K562 (cell line): Measurements from ENCODE around the gene MED15. TPM values are rescaled to one million over a fixed set of nuclear protein-coding genes. Genes with fewer than 3 reads are reported as not detected.

Experiments used
- ASH1L ChIP-seq: fragments of 450-650 bp; IDR thresholded peaks from 2 replicates; pipeline ENCODE4 v1.6.1; 2018; ENCODE audit warnings: borderline replicate concordance, mild to moderate bottlenecking, low read depth; ENCODE audit not compliant: partially characterized antibody
- FOXJ3 ChIP-seq: sonication (generic); formaldehyde crosslinking; IDR thresholded peaks from 2 replicates; pipeline ENCODE4 v1.4.0; 2020; ENCODE audit warnings: mild to moderate bottlenecking, missing genetic modification reagents
- OTX1 ChIP-seq: fragments of 450-650 bp; formaldehyde crosslinking; IDR thresholded peaks from 2 replicates; pipeline ENCODE4 v1.4.0; 2022; ENCODE audit warnings: mild to moderate bottlenecking
- PTTG1 ChIP-seq: fragments of 450-650 bp; IDR thresholded peaks from 2 replicates; pipeline ENCODE4 v1.6.1; 2016; ENCODE audit warnings: low read depth, mild to moderate bottlenecking, missing genetic modification characterization, missing compliant biosample characterization
- SAP30 ChIP-seq: fragments of 200-600 bp; sonication (generic); IDR thresholded peaks from 2 replicates; pipeline ENCODE4 v1.6.1; 2012; ENCODE audit warnings: borderline replicate concordance, low read depth, mild to moderate bottlenecking, moderate library complexity, low read length, control low read depth, inconsistent platforms; ENCODE audit not compliant: insufficient read depth, poor library complexity, severe bottlenecking
- SETDB1 ChIP-seq: IDR thresholded peaks from one replicate; pipeline ENCODE4 v1.6.1; 2012; ENCODE audit warnings: low read length, control low read depth, inconsistent platforms
- THAP12 ChIP-seq: fragments of 250-450 bp; sonication (Bioruptor Pico); IDR thresholded peaks from 2 replicates; pipeline ENCODE4 v1.9.0; 2021; ENCODE audit warnings: mild to moderate bottlenecking, inconsistent platforms
- U2AF2 ChIP-seq: fragments of 200-400 bp; formaldehyde crosslinking; optimal IDR thresholded peaks from 2 replicates; pipeline ENCODE3; 2017; ENCODE audit warnings: low read depth, mild to moderate bottlenecking, low read length
- ZBTB7A ChIP-seq: IDR thresholded peaks from 2 replicates; pipeline ENCODE4 v1.6.1; 2011; ENCODE audit warnings: low read depth, mild to moderate bottlenecking, low read length, moderate library complexity, borderline replicate concordance; ENCODE audit not compliant: control insufficient read depth
- polyA plus RNA-seq, 8 experiments: library from polyadenylated mRNA; depleted of rRNA in 4 of 8; stranded (reverse) in 5 of 8; unstranded in 3 of 8; fragments of >200 nt; fragmentation: Nextera tagmentation in 2 of 8; fragmentation: Illumina TruSeq in 1 of 8; extraction: Ambion mirVana in 2 of 8; extraction: Trizol in 1 of 8; gene quantifications; 2 replicates each; pipeline versions ENCODE4 v1.2.1 to v1.2.3, GENCODE V29; 2011 to 2014; ENCODE audit warnings: inconsistent platforms in 1 of 8, missing spikeins in 1 of 8
- total RNA-seq, 7 experiments: library from RNA; depleted of rRNA in 6 of 7; stranded (reverse); fragments of >200 nt in 6 of 7; fragmentation: Illumina TruSeq in 2 of 7; extraction: Trizol in 2 of 7; gene quantifications; 2 replicates each; pipeline versions ENCODE4 v1.2.1 to v1.2.3, GENCODE V29; 2011 to 2021; ENCODE audit warnings: low replicate concordance in 1 of 7
- TF ChIP-seq, protein P1 (sequence below): sonication (generic); formaldehyde crosslinking; IDR thresholded peaks from 2 replicates; pipeline ENCODE4 v1.4.0; 2020; ENCODE audit warnings: mild to moderate bottlenecking, missing genetic modification reagents
- TF ChIP-seq, protein P2 (sequence below), 2 experiments: fragments of 450-650 bp in 1 of 2; IDR thresholded peaks; 2 replicates each; pipeline ENCODE4 v1.6.1; 2011 to 2017; ENCODE audit warnings: low read depth in 2 of 2, antibody characterized with exemption in 1 of 2, borderline replicate concordance in 1 of 2, low read length in 1 of 2, mild to moderate bottlenecking in 1 of 2, mixed read lengths in 1 of 2; ENCODE audit not compliant: control insufficient read depth in 1 of 2
- TF ChIP-seq, protein P3 (sequence below): fragments of 200-800 bp; sonication (Bioruptor generic); IDR thresholded peaks from 2 replicates; pipeline ENCODE4 v1.6.1; 2017; ENCODE audit warnings: missing genetic modification characterization, missing compliant biosample characterization
- TF ChIP-seq, protein P4 (sequence below): fragments of 200-800 bp; sonication (Bioruptor generic); IDR thresholded peaks from 2 replicates; pipeline ENCODE4 v1.6.1; 2017; ENCODE audit warnings: missing genetic modification characterization, missing compliant biosample characterization

The MED15 gene
- total and polyA plus RNA-seq, 9 of the 15 experiments (the other 6 are each of a cell fraction or from before 2014, with no cell fraction given): 4.0 to 271 (median 60.1) TPM

- TF ChIP-seq, protein P1, sequence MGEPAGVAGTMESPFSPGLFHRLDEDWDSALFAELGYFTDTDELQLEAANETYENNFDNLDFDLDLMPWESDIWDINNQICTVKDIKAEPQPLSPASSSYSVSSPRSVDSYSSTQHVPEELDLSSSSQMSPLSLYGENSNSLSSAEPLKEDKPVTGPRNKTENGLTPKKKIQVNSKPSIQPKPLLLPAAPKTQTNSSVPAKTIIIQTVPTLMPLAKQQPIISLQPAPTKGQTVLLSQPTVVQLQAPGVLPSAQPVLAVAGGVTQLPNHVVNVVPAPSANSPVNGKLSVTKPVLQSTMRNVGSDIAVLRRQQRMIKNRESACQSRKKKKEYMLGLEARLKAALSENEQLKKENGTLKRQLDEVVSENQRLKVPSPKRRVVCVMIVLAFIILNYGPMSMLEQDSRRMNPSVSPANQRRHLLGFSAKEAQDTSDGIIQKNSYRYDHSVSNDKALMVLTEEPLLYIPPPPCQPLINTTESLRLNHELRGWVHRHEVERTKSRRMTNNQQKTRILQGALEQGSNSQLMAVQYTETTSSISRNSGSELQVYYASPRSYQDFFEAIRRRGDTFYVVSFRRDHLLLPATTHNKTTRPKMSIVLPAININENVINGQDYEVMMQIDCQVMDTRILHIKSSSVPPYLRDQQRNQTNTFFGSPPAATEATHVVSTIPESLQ: 0 out of 2 replicates have a peak, but pooled peaks have one; percentile 81
- TF ChIP-seq FOXJ3 (no peak), ZBTB7A (no peak), PTTG1 (tag) (no peak), U2AF2 (no peak), SAP30 (peak; percentile 13), SETDB1 (no peak), THAP12 (CRISPR knock-in tag) (no peak), OTX1 (CRISPR knock-in tag) (0 out of 2 replicates have a peak, but pooled peaks have one; percentile 6), ASH1L (no peak)
- TF ChIP-seq, protein P2, sequence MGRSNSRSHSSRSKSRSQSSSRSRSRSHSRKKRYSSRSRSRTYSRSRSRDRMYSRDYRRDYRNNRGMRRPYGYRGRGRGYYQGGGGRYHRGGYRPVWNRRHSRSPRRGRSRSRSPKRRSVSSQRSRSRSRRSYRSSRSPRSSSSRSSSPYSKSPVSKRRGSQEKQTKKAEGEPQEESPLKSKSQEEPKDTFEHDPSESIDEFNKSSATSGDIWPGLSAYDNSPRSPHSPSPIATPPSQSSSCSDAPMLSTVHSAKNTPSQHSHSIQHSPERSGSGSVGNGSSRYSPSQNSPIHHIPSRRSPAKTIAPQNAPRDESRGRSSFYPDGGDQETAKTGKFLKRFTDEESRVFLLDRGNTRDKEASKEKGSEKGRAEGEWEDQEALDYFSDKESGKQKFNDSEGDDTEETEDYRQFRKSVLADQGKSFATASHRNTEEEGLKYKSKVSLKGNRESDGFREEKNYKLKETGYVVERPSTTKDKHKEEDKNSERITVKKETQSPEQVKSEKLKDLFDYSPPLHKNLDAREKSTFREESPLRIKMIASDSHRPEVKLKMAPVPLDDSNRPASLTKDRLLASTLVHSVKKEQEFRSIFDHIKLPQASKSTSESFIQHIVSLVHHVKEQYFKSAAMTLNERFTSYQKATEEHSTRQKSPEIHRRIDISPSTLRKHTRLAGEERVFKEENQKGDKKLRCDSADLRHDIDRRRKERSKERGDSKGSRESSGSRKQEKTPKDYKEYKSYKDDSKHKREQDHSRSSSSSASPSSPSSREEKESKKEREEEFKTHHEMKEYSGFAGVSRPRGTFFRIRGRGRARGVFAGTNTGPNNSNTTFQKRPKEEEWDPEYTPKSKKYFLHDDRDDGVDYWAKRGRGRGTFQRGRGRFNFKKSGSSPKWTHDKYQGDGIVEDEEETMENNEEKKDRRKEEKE (IDR thresholded peaks at IDR 0.05; ENCODE audit: borderline replicate concordance in 1 of 2, control insufficient read depth in 1 of 2, low read depth in 2 of 2, low read length in 1 of 2): peak in 1 of 2 experiments; percentile 52; a peak in 1 of 4 replicates
- TF ChIP-seq, protein P3, sequence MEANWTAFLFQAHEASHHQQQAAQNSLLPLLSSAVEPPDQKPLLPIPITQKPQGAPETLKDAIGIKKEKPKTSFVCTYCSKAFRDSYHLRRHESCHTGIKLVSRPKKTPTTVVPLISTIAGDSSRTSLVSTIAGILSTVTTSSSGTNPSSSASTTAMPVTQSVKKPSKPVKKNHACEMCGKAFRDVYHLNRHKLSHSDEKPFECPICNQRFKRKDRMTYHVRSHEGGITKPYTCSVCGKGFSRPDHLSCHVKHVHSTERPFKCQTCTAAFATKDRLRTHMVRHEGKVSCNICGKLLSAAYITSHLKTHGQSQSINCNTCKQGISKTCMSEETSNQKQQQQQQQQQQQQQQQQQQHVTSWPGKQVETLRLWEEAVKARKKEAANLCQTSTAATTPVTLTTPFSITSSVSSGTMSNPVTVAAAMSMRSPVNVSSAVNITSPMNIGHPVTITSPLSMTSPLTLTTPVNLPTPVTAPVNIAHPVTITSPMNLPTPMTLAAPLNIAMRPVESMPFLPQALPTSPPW (CRISPR knock-in tag): peak; percentile 70
- TF ChIP-seq, protein P4, sequence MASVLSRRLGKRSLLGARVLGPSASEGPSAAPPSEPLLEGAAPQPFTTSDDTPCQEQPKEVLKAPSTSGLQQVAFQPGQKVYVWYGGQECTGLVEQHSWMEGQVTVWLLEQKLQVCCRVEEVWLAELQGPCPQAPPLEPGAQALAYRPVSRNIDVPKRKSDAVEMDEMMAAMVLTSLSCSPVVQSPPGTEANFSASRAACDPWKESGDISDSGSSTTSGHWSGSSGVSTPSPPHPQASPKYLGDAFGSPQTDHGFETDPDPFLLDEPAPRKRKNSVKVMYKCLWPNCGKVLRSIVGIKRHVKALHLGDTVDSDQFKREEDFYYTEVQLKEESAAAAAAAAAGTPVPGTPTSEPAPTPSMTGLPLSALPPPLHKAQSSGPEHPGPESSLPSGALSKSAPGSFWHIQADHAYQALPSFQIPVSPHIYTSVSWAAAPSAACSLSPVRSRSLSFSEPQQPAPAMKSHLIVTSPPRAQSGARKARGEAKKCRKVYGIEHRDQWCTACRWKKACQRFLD (CRISPR knock-in tag): peak; percentile 94
Observed at GRCh38 chr22:20523086-20523983, 15.9 kb downstream of the MED15 start (continued).
